ENCODE data around the gene LIPG. TPM values are rescaled to one million over a fixed set of nuclear protein-coding genes. Genes with fewer than 3 reads are reported as not detected.

Gene LIPG
- total RNA-seq, 1 experiment from 2014 or later: 6.8 TPM

GRCh38 chr18:49631146-49631866, 69.4 kb downstream of the LIPG start:
- ChIA-PET CTCF (no interaction called here), POLR2A (no interaction called here)
- Mint-ChIP-seq H3K27ac (no peak overlapping the region), H3K27me3 (ENCODE audit: low read depth) (no peaks in the 10 kb centered on the region), H3K4me1 (peaks cover 15% of the 10 kb centered on the region), H3K4me3 (no peak overlapping the region), H3K36me3 (no peaks in the 10 kb centered on the region), H3K9me3 (no peaks in the 10 kb centered on the region)
- TF ChIP-seq AFF4 (CRISPR knock-in tag; IDR thresholded peaks at IDR 0.05; ENCODE audit: borderline replicate concordance): no peak
- TF ChIP-seq ZNF263 (CRISPR knock-in tag; IDR thresholded peaks at IDR 0.05; ENCODE audit: low read depth): no peak
- no peak for TF ChIP-seq RORB (CRISPR knock-in tag; IDR thresholded peaks at IDR 0.05)
- no peak for TF ChIP-seq PREB (CRISPR knock-in tag; IDR thresholded peaks at IDR 0.05; ENCODE audit: borderline replicate concordance)
- TF ChIP-seq ZNF317 (CRISPR knock-in tag; IDR thresholded peaks at IDR 0.05; ENCODE audit: borderline replicate concordance, low read depth): no peak
- no peak for TF ChIP-seq E2F4 (CRISPR knock-in tag; IDR thresholded peaks at IDR 0.05; ENCODE audit: borderline replicate concordance, low read depth)
- TF ChIP-seq AR (CRISPR knock-in tag; IDR thresholded peaks at IDR 0.05): no peak
- TF ChIP-seq TEAD4 (CRISPR knock-in tag; IDR thresholded peaks at IDR 0.05): no peak
- TF ChIP-seq NR2C2 (CRISPR knock-in tag; IDR thresholded peaks at IDR 0.05): no peak
- DNase-seq (ENCODE audit: low spot score) (no peak), ATAC-seq (no peak)

GRCh38 chr18:49632588-49632987, 70.7 kb downstream of the LIPG start:
- peaks cover 4% of the 10 kb centered on the region for H3K36me3 Mint-ChIP-seq
- no peak overlapping the region for H3K27ac Mint-ChIP-seq
- H3K27me3 Mint-ChIP-seq (ENCODE audit: low read depth): no peaks in the 10 kb centered on the region
- ATAC-seq (no peak), DNase-seq (ENCODE audit: low spot score) (no peak)
- H3K4me1 Mint-ChIP-seq: peaks cover 15% of the 10 kb centered on the region
- H3K9me3 Mint-ChIP-seq: peaks cover 4% of the 10 kb centered on the region
- CTCF ChIA-PET: no interaction called here
- no peak overlapping the region for H3K4me3 Mint-ChIP-seq
- POLR2A ChIA-PET: no interaction called here
- TF ChIP-seq E2F1 (CRISPR knock-in tag; IDR thresholded peaks at IDR 0.05) (no peak), CTCF (IDR thresholded peaks at IDR 0.05) (no peak), NFATC4 (CRISPR knock-in tag; IDR thresholded peaks at IDR 0.05) (no peak), PRDM15 (CRISPR knock-in tag; IDR thresholded peaks at IDR 0.05) (no peak), ERG (CRISPR knock-in tag; IDR thresholded peaks at IDR 0.05) (no peak), OVOL2 (CRISPR knock-in tag; IDR thresholded peaks at IDR 0.05; ENCODE audit: borderline replicate concordance) (no peak), ZNF138 (CRISPR knock-in tag; conservative IDR thresholded peaks at IDR 0.05) (no peak), ZNF263 (CRISPR knock-in tag; IDR thresholded peaks at IDR 0.05; ENCODE audit: low read depth) (no peak), RORB (CRISPR knock-in tag; IDR thresholded peaks at IDR 0.05) (no peak), NR2C2 (CRISPR knock-in tag; IDR thresholded peaks at IDR 0.05) (no peak)
